ENCODE measurements around the gene NAAA. TPM values are rescaled to one million over a fixed set of nuclear protein-coding genes. Genes with fewer than 3 reads are reported as not detected.
"Not testable (repeated sequence)": the region's sequence is repeated elsewhere in the genome, so short reads cannot be mapped to it uniquely, and the experiment has no call there.

The NAAA gene
- total RNA-seq, 2 experiments from 2014 or later = 29.3 to 40.6 TPM

GRCh38 chr4:75948822-75949444 lies 8.1 kb upstream of the NAAA start:
- CTCF ChIA-PET = interaction anchor here (1.3 kb wide), 1 partner anchor 53 kb away, joined by 4 read pairs; no protein-coding TSS in a partner anchor
- ATAC-seq (no peak), DNase-seq (no peak)
- Mint-ChIP-seq H3K27me3 (no peaks in the 10 kb centered on the region), H3K4me3 (no peak overlapping the region), H3K27ac (no peak overlapping the region), H3K9me3 (ENCODE audit: low read depth) (no peaks in the 10 kb centered on the region), H3K4me1 (peaks cover 9% of the 10 kb centered on the region), H3K36me3 (peaks cover 37% of the 10 kb centered on the region)

- Mint-ChIP-seq H3K9me3 (ENCODE audit: low read depth) (no peaks in the 10 kb centered on the region), H3K4me3 (peak overlapping the region; percentile 94), H3K27ac (peak overlapping the region; percentile 98), H3K4me1 (peaks cover 21% of the 10 kb centered on the region), H3K27me3 (no peaks in the 10 kb centered on the region), H3K36me3 (peaks cover 16% of the 10 kb centered on the region)
- DNase-seq = peak; percentile 89
- peak; percentile 72 for ATAC-seq
- CTCF ChIA-PET = interaction anchor here (1.1 to 4.3 kb wide), 5 partner anchors 10 to 126 kb away, joined by 3 to 26 read pairs (median 6); no protein-coding TSS in a partner anchor
Measured at GRCh38 chr4:75939890-75940691, 722 bp downstream of the NAAA start.

DNA sequence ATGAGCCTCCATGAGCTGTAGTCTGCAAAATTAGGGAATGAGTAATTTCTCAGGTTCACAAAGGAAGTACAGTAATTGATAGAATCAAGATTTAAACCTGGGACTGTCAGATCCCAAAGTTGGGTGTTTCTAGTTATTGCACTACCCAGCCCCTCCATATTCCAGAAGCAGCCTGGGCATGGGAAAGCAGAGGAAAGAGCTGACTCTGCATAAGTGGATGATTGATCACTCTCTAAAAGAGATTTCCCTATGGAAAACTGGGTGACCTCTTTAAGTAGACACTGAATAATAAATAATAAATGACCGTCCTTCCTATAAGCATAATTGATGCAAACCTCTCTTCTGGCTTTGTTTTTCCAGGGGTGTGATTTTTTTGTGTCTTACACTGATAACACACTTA lies 5.2 kb downstream of the NAAA start:
- no peaks in the 10 kb centered on the region for H3K27me3 Mint-ChIP-seq
- CTCF ChIA-PET = interaction anchor here (0.7 kb wide), 1 partner anchor 40 kb away, joined by 3 read pairs; no protein-coding TSS in a partner anchor
- peaks cover 18% of the 10 kb centered on the region for H3K4me1 Mint-ChIP-seq
- H3K36me3 Mint-ChIP-seq = peaks cover 28% of the 10 kb centered on the region
- no peaks in the 10 kb centered on the region for H3K9me3 Mint-ChIP-seq (ENCODE audit: low read depth)
- DNase-seq (no peak), ATAC-seq (no peak)
- H3K4me3 Mint-ChIP-seq = no peak overlapping the region
- no peak overlapping the region for H3K27ac Mint-ChIP-seq

GRCh38 chr4:75930152-75930551 lies 10.7 kb downstream of the NAAA start:
- ATAC-seq = no peak
- DNase-seq = no peak
- no peak overlapping the region for H3K27ac Mint-ChIP-seq
- no peak overlapping the region for H3K4me3 Mint-ChIP-seq
- H3K9me3 Mint-ChIP-seq (ENCODE audit: low read depth) = no peaks in the 10 kb centered on the region
- H3K4me1 Mint-ChIP-seq = no peaks in the 10 kb centered on the region
- peaks cover 27% of the 10 kb centered on the region for H3K36me3 Mint-ChIP-seq
- CTCF ChIA-PET = interaction anchor here (1.0 to 1.9 kb wide), 2 partner anchors 10 to 34 kb away, joined by 3 to 4 read pairs; no protein-coding TSS in a partner anchor
- no peaks in the 10 kb centered on the region for H3K27me3 Mint-ChIP-seq

DNA sequence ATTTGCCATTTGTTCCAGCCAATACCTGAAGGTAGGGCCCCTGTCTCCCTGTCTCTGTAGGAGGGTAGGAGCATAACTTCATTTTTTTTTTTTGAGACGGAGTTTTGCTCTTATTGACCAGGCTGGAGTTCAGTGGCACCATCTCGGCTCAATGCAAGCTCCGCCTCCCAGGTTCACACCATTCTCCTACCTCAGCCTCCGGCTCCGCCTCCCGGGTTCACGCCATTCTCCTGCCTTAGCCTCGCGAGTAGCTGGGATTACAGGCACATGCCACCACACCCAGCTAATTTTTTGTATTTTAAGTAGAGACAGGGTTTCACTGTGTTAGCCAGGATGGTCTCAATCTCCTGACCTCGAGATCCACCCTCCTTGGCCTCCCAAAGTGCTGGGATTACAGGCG lies 15.9 kb downstream of the NAAA start:
- DNase-seq; H3K4me1 Mint-ChIP-seq; H3K4me3 Mint-ChIP-seq; H3K27me3 Mint-ChIP-seq; ATAC-seq; H3K9me3 Mint-ChIP-seq (ENCODE audit: low read depth); H3K27ac Mint-ChIP-seq: not testable (repeated sequence)
- CTCF ChIA-PET = interaction anchor here (0.5 kb wide), 1 partner anchor 34 kb away, joined by 4 read pairs; no protein-coding TSS in a partner anchor
- peaks cover 23% of the 10 kb centered on the region for H3K36me3 Mint-ChIP-seq

DNA sequence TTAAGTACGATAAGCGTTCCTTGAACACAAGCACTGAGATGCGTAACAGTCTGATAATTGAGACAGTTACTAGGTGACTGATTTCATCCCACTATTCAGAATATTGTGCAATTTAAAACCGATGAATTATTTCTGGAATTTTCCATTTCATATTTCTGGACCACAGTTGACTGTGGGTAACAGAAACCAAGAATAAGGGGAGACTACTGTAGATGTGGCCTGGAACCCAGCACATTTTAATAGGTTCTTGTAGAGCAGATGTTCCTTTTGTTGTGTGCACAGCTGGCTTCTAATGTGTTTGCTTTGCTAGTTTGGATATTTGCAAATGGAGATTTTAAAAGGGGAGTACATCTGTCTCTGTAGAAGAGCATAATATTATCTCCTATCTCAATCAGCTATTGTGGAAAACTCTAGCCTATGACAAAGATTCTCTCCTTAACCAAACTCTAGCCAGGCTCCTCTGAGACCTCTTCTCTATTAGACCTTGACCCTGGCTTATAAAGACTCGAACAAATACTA lies 16.4 kb downstream of the NAAA start:
- CTCF ChIA-PET = interaction anchor here (0.5 kb wide), 1 partner anchor 34 kb away, joined by 4 read pairs; no protein-coding TSS in a partner anchor
- DNase-seq (no peak), ATAC-seq (no peak)
- Mint-ChIP-seq H3K9me3 (ENCODE audit: low read depth) (no peaks in the 10 kb centered on the region), H3K27me3 (no peaks in the 10 kb centered on the region), H3K4me1 (no peaks in the 10 kb centered on the region), H3K27ac (no peak overlapping the region), H3K4me3 (no peak overlapping the region), H3K36me3 (peaks cover 23% of the 10 kb centered on the region)

DNA sequence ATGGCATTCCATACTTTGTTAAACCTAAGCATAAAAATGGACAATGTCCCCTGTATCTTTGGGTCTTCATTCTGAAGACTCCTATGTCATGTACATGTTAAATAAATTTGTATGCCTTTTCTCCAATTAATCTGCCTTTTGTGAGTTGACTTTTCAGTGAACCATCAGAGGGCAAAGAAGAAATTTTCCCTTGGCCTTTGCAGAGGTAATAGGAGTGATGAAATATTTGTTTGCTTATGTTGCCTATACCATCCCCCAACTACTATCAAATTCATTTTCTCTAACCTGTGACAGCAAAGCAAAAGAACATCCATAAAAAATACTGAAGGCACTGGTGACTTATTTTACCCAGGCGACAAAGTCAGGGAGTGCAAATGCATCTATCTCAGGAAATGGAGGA lies 18.2 kb downstream of the NAAA start:
- CTCF ChIA-PET = no interaction called here
- Mint-ChIP-seq H3K36me3 (peaks cover 20% of the 10 kb centered on the region), H3K27me3 (no peaks in the 10 kb centered on the region), H3K4me1 (no peaks in the 10 kb centered on the region), H3K27ac (peak overlapping the region; percentile 16), H3K9me3 (ENCODE audit: low read depth) (no peaks in the 10 kb centered on the region), H3K4me3 (no peak overlapping the region)
- no peak for ATAC-seq
- DNase-seq = no peak

DNA sequence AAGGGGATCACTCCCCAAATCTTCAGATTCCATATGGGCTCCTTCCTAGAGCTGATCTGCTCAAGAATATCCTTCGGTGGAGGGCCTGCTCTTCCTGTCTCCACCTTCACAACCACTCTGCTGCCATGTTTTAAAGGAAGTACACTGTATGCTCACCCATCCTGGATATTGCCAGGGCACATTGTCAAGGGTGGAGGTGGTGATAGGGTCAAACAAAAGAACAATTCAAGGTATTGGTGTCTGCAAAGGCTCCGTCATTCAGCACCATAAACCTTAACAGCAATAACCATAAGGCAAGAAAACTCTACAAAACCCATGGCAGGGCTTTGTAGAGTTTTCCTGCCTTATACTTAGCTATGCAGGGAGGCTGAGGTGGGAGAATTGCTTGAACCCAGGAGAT lies 18.9 kb downstream of the NAAA start:
- DNase-seq = no peak
- Mint-ChIP-seq H3K27me3 (no peaks in the 10 kb centered on the region), H3K36me3 (peaks cover 20% of the 10 kb centered on the region), H3K9me3 (ENCODE audit: low read depth) (no peaks in the 10 kb centered on the region), H3K4me1 (no peaks in the 10 kb centered on the region), H3K27ac (no peak overlapping the region), H3K4me3 (no peak overlapping the region)
- ATAC-seq = no peak
- CTCF ChIA-PET = no interaction called here

- ATAC-seq = no peak
- DNase-seq = no peak
- CTCF ChIA-PET = interaction anchor here (1.7 kb wide), 1 partner anchor 10 kb away, joined by 4 read pairs; no protein-coding TSS in a partner anchor
- Mint-ChIP-seq H3K27ac (no peak overlapping the region), H3K9me3 (ENCODE audit: low read depth) (no peaks in the 10 kb centered on the region), H3K36me3 (peaks cover 17% of the 10 kb centered on the region), H3K4me3 (no peak overlapping the region), H3K4me1 (peaks cover 1% of the 10 kb centered on the region), H3K27me3 (no peaks in the 10 kb centered on the region)
Measured at GRCh38 chr4:75920327-75920726, 20.5 kb downstream of the NAAA start.

DNA sequence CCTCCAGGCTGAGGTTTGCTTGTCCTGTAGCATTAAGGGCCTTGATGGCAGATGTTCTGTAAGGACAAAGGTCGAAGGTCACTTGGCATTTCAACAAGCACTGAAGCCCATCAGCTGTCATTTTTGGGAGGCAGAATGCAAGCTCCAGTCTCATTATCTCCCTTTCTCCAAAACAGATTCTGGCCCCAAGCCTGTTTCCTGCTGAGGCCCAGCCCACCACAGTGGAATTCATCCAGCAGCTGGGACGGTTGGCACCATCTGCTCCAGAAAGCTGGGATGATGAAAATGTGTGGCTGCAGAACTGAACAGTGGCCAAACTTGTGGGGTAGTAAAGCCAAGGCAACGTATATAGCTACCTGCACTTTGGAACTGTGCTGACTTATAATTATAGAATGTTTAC lies 20.9 kb downstream of the NAAA start:
- Mint-ChIP-seq H3K27ac (no peak overlapping the region), H3K4me1 (peaks cover 1% of the 10 kb centered on the region), H3K9me3 (ENCODE audit: low read depth) (no peaks in the 10 kb centered on the region), H3K36me3 (peaks cover 16% of the 10 kb centered on the region), H3K4me3 (no peak overlapping the region), H3K27me3 (no peaks in the 10 kb centered on the region)
- CTCF ChIA-PET = interaction anchor here (1.7 kb wide), 1 partner anchor 10 kb away, joined by 4 read pairs; no protein-coding TSS in a partner anchor
- DNase-seq (no peak), ATAC-seq (no peak)

DNA sequence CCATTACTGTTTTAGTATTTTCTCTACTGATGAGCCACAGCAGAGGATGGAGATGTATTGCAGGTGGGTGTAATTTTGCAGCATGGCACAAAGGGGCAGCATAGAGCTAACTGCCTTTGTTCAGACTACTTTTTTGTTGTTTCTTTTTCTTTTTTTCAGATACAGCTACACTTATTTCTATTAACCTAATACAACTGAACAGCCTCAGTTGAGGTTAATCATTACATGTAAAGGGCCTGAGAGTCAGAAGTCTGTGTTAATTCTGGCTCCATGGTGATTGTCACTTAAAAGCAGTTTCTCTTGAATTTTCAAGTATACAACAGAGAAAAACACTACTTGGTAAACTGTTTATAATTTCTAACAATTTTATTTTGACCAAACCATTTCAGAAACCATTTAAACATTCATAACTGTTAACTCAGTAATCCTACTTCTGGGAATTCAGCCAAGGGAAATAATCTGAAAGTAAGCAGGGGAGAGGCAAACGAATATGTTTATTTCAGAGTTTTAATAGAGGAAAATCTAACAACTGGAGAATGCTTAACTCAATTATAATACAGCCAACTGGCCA lies 24.6 kb downstream of the NAAA start:
- DNase-seq (peak; percentile 50), ATAC-seq (peak; percentile 66)
- Mint-ChIP-seq H3K4me1 (peaks cover 1% of the 10 kb centered on the region), H3K36me3 (peaks cover 9% of the 10 kb centered on the region), H3K27me3 (no peaks in the 10 kb centered on the region), H3K4me3 (no peak overlapping the region), H3K27ac (peak overlapping the region; percentile 39), H3K9me3 (ENCODE audit: low read depth) (no peaks in the 10 kb centered on the region)
- CTCF ChIA-PET = interaction anchor here (0.8 to 3.8 kb wide), 15 partner anchors 11 to 263 kb away, joined by 3 to 26 read pairs (median 4); partner anchors contain the start of genes NAAA and SDAD1

- peaks cover 1% of the 10 kb centered on the region for H3K4me1 Mint-ChIP-seq
- peaks cover 7% of the 10 kb centered on the region for H3K9me3 Mint-ChIP-seq (ENCODE audit: low read depth)
- no peak overlapping the region for H3K4me3 Mint-ChIP-seq
- DNase-seq = no peak
- no peak for ATAC-seq
- CTCF ChIA-PET = interaction anchor here (0.7 to 2.0 kb wide), 5 partner anchors 16 to 768 kb away, joined by 3 to 8 read pairs (median 4); no protein-coding TSS in a partner anchor
- no peak overlapping the region for H3K27ac Mint-ChIP-seq
- H3K36me3 Mint-ChIP-seq = peaks cover 8% of the 10 kb centered on the region
- no peaks in the 10 kb centered on the region for H3K27me3 Mint-ChIP-seq
Measured at GRCh38 chr4:75912968-75913367, 27.8 kb downstream of the NAAA start.

DNA sequence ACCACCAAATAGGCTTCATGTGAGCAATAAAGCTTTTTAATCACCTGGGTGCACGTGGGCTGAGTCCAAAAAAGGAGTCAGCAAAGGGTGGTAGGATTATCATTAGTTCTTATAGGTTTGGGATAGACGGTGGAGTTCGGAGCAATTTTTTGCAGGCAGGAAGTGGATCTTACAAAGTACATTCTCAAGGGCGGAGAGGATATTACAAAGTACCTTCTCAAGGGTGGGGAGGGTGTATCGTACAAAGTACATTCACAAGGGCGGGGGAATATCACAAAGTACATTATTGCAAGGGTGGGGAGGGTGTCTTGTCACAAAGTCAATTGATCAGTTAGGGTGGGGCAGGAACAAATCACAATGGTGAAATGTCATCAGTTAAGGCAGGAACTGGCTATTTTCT lies 30.0 kb downstream of the NAAA start:
- CTCF ChIA-PET = interaction anchor here (4.3 kb wide), 1 partner anchor 16 kb away, joined by 18 read pairs; no protein-coding TSS in a partner anchor
- not testable (repeated sequence) for H3K4me3 Mint-ChIP-seq; ATAC-seq; H3K9me3 Mint-ChIP-seq (ENCODE audit: low read depth); DNase-seq; H3K36me3 Mint-ChIP-seq; H3K4me1 Mint-ChIP-seq; H3K27me3 Mint-ChIP-seq; H3K27ac Mint-ChIP-seq
